HG03469 (cell line): ENCODE measurements around the gene LAPTM4A.
A peak's percentile ranks its signal among the peaks of the same experiment; 100 is the strongest.

ENCODE experiments used
- ATAC-seq: cut with Tn5 transposase; IDR thresholded peaks from one replicate; pipeline ENCODE4 v1.9.1; 2021; ENCODE audit warnings: mild to moderate bottlenecking, moderate library complexity, moderate number of reproducible peaks; ENCODE audit not compliant: unreplicated experiment

LAPTM4A gene

DNA sequence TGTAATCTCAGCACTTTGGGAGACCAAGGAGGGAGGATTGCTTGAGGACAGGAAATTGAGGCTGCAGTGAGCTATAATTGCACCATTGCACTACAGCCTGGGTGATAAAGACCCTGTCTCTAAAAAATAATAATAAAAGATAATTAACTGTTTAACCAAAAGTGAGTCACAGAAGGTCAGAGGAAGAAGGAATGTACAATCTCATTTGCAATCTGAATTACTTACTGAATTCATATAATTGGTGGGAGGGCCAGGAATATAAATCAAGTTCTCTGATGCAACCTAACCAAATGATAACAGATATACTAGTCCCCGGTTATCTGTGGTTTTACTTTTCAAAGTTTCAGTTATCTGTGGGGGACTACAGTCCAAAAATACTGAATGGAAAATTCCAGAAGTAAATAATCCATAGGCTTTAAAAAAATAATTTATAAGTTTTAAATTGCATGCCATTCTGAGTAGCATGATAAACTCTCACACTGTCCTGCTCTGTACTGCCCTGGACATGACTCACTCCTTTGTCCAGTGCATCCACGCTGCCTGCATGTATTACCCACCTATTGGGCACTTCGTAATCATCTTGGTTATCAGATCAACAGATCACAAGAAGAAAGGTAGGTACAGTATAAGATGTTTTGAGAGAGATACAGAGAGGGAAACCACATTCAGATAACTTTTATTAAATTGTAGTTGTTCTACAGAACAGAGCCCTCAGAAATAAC, 26.2 kb downstream of the LAPTM4A start:
- ATAC-seq: no peak

DNA sequence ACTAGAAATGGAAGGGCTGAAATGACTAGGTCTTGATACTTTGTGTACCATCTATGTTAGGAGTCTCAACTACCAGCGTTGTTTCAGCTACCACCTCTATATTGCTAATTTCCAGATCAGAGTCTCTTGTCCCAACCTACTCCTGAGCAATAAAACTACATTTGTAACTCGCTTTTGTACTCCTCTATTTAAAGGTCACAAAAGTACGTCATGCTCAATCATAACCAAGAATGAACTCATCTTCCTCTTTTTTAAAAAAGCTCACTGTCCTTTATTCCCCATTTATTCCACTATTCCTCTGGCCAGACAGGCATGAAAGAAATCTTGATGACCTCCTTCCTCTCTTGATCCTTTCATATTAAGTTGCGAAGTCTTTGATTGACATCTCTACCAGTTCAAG, 27.7 kb downstream of the LAPTM4A start:
- ATAC-seq: no peak

DNA sequence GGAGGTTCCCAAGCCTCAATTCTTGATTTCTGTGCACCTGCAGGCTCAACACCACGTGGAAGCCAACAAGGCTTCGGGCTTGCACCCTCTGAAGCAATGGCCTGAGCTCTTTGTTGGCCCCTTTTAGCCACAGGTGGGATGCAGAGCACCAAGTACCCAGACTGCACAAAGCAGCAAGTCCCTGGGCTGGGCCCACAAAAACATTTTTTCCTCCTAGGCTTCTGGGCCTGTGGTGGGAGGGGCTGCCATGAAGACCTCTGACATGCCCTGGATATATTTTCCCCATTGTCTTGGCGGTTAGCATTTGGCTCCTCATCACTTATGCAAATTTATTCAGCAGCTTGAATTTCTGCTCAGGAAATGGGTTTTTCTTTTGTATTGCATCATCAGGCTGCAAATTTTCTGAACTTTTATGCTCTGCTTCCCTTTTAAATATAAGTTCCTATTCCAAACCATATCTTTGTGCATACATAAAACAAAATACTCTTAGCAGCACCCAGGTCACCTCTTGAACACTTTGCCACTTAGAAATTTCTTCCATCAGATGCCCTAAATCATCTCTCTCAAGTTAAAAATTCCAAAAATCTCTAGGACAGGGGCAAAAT, 29.9 kb downstream of the LAPTM4A start:
- no peak for ATAC-seq

DNA sequence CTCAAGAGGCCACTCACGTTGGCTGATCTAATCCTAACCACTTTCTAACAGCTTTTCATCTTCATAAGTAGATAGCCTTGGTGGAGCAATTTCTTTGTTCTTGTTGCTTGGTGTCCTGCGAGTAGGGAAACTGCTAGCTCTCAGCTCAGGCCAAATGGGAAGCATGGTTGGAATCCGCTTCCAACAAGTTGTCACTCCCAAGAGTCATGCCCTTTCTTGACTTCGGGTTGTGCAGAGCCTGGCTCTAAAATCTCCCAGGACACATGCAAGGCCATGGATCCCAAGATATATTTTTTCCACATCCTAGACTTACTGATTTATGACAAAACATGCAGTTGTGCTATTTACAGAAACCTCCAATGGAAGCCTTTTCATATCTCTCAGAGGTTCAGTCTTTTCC, 31.7 kb downstream of the LAPTM4A start:
- ATAC-seq: no peak

DNA sequence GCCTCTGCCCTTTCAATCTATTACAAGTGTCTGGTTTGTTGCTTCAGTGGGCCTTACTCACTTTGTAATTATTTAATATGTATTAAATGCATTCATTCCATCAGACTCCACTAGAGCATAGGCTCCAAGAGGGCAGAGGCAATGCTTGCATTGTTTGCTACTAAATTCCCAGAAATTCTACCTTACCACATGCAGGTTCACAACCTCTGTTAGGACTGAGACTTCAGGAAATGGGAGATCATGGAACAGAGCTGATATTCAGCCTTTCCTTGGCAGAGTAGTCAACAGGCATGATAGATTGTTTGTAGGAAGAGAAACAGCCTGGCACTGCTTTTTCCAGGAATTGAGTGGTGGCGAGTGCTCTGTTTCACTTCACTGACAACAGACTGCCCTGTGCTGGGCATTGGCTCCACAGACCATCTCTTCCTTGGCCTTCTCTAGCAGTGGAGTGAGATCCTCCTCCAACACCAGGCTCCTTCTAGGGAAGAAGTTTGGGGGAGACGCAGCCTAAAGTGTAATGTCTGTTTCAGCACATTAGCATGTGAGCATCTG, 32.8 kb downstream of the LAPTM4A start:
- no peak for ATAC-seq

DNA sequence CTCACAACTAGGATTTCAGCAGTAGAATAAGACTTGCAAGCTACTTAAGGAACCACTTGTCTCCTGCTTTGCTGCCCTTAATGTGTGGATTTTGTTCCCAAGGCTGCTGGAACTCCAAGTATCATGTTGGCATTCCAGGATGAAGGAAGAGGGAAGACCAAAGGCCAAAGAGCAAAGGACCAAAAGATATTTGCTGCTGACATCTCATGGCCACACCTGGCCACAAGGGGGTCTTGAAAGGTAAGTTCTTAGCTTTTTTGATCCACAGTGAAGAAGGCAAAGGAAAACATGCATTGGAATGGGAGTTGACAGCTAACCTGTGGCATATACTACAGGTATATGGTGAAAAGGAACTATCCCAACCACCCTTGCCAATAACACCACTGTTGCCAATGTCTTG, 35.1 kb downstream of the LAPTM4A start:
- no peak for ATAC-seq

DNA sequence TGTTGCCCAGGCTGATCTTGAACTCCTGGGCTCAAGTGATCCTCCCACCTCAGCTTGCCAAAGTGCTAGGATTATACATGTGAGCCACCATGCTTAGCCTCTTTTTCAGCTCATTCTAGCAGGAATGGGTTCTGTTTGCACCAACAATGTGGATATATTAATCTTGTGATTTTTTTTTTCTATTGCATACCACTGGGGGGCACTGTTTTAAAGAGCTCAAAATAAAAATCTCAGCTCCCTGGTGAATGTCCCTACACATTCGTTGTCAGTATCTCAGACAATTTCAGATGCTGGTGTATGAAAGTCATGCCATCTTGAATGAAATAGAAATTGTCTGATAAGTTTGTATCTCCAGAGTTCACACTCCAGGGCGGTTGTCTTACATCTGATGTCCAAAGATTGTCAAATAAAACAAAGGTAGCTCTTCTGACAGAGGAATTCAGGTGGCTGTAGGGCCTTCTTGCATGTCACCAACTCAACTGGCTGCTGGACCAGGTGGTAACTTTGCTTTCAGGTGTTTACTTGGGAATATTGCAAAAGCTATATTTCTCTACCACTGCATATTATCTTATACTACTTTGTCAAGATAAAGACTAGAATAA, 35.8 kb downstream of the LAPTM4A start:
- no peak for ATAC-seq

DNA sequence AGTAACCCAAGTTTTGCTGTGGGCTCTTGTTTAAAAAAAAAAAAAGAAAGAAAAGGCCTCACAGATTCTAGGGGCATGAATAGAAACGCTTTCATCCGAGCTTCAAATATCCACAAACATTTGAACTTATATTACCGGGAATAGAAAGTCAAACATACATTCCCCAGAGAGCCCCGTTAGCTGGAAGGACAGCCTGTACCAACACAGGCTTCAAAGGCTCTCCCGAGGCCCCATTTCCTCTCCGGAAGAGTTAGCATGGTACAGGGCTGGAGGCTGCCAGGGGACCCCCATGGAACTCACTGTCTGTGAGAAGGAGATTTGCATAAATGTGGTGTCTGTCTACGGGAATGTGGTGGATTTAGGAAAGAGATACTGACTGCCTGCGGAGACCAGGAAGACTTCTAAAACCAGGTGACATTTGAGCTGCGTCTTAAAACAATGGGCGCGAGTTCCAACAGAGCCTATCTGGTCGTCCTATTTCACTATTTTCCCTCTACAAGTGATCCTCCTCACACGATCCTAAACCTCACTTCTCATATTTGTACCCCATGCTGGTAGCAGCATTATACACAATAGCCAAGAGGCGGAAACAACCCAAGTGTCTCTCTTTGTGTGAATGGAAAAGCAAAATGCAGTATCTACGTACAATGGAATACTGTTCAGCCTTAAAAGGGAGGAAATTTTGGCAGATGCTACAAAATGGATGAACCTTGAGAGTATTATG, 38.1 kb downstream of the LAPTM4A start:
- no peak for ATAC-seq

DNA sequence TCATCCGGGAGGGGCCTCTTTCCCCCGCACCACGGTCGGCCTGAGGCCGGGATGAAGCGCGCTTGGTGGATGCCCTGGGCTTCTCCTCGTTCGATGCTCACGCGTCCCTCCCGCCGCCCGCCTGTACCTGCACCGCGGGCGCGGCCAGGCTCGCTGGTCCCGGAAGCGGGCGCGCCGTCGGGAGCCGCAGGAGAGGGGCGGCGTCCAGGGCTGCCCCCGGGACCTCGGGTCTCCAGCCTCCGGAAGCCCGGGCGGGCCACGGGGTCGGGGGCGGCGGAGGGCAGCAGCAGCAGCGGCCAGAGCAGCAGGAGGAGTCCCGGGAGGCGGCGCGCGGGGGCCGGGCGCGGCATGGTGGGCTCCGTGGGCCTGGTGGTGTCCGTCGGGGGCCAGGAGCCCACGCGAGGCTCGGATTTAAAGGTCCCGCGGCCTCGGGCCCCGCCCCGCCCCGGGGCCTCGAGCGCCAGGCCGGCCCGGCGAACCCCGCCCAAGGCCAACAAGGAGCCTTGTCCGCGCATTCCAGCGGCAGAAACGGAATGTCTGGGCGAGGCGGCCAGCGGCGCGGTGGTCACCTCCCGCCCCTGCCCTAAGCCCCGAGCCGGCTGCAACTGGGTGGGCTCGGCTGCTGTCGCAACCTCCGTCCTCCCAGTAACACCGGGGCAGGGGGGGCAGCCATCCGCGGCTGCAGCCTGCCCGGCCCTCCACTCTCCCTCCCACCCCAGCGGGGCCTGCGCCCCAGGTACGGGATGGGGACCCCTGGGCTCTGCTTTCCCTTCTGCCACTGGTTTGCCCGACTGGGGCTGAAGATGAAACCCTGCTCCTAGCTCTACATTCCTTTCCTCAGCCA, 38.9 kb downstream of the LAPTM4A start, which contains the start of gene MATN3:
Gene MATN3, minus strand, starts transcription at position 387 of the 844 bp plus-strand sequence. Its CDS starts 37 bp downstream, at position 350.
- ATAC-seq: no peak

DNA sequence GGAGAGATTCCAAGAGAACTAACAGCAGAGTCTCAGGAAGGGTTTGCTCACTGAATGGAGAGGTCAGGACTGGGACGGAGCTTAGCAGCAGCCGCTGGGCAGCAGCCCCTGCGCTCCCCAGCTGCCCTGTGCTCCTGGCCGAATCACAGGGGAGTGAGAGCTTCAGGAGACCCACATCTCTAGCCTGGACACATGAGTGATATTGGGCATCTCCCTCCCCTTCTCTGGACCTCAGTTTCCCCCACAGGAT, 39.5 kb downstream of the LAPTM4A start:
- no peak for ATAC-seq

DNA sequence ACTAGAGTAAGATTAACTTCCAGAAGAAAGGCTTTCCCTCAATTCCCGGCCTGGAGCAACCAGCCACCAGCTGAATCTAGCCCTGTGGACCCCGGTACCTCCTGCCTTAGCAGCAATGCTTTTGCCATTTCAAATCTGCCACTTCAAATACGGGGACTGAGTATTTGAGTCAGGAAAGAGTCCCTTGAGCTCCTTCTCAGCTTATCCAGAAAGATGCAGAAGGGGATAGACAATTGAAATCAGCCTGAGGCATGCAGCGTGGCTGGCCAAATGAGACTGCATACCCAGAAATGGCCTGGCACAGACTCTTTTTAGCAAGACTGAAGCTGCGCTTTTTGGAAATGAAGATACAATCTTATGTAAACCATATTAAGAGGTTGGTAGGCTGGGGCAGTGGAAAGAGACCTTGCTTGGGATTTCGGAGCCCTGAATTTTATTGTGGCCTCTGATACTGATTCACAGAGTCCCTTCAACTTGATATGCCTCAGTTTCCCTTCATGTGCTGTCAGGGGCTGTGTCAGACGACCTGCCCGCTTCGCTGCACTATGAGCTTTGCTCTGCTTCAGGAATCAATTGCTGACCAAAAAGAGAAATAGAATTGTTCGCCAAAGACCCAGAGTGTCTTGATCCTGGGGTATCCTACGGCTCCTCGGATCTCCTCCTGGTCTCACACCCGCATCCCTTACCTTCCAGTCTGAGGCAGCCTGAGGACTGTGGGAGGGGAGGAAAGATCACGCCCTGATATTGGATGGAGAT, 40.0 kb downstream of the LAPTM4A start:
- no peak for ATAC-seq

DNA sequence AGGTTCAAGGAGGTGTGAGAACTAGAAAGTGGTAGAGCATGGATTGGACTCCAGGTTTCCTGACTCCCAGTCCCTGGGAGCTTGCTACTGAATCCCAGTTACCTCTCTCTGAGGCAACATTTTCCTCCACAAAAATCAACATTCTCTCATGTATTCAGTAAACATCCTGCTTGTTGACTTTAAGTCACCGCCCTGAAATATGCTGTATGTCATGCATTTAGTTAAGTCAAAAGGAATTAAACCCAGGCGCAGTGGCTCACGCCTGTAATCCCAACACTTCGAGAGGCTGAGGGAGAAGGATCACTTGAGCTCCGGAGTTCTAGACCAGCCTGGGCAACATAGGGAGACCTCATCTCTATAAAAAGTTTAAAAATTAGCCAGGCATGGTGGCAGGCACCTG, 42.7 kb downstream of the LAPTM4A start:
- ATAC-seq: no peak

DNA sequence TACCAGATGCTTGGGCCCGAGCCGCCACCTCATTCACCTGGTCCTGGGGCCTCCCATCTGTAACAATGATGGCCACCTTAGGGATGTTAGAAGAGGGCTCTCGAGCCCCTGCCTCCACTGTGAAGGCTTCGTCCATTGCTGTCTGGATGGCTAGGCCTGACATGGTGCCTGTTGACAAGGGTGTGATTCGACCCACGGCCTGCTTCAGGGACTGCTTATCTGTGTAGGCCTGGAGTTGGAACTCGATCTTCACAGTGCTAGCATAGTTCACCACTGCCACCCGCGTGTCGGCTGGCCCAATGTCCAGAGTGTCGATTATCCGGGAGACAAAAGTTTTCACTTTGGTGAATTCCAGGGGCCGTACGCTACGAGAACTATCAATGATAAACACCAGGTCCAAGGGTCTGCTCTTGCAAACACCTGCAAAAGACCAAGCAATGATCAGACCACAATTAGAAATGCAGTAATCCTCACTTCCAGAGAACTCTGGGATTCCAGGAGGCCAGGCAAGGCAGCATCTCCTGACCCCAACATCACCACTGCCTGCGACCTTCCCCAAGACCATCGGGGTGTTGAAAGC, 45.4 kb downstream of the LAPTM4A start:
- ATAC-seq: no peak

DNA sequence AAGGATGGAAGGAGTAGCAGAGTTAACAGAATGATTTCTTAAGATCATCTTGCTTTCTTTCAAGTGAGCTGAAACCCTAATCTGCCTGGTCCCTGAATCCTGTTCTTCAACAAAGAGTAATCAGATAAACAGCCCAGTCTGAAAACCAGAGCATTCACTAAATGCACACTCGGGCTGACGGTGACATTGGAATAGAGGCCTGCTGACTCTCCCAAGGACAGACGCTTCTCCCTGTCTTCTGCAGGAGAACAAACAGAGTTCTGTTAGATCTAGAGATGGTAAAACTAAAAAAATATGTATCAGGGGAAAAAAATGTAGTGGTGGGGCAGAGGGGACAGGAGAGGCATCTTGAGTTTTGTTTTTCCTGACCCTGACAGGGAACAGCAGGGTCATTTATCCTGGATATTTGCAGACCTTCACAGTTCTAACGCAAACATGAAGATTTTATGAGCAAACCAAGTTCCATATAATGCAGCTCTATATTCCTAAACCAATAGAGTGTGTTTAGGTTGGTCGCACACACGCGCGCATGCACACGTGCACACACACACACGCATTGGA, 46.3 kb downstream of the LAPTM4A start:
- ATAC-seq: no peak

DNA sequence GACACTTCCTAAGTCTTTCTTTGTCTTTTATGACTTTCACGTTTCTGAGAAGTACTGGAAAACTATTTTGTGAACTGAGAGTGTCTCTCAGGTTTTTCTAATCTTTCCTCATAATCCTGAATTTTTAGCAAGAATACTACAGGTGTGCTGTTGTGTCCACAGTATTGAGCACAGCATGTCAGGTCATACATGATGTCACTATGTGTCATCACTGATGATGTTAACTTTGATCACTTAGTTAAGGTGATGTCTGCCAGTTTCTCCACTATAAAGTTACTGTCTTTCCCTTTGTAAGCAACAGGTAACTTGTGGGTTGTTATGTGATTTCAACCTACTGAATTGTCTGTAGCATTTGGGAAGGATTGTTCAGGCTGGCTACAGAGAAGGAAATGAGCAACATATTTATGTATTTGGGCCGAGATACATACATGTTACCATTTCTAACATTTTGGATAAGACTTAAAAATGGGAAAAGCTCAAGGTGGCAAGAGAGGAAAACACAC, 50.0 kb downstream of the LAPTM4A start:
- ATAC-seq: no peak

DNA sequence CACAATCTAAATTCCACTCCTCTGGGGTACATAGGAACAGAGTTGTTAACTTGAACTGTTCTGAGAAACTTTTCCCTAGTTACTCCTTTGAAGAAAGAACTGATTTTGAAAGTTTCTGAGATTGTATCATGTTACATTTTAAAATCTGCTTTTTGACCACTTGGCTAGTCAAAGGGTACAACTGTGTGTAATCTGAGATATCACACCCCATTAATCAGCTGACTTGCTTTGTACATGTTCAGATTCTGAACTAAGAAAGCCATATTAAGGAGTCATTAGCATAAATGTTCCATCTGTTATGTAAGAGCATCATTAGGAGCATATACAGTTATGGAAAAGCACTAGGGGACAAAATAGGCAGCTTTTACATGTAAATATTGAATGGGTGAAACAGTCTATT, 57.7 kb downstream of the LAPTM4A start:
- ATAC-seq: no peak

DNA sequence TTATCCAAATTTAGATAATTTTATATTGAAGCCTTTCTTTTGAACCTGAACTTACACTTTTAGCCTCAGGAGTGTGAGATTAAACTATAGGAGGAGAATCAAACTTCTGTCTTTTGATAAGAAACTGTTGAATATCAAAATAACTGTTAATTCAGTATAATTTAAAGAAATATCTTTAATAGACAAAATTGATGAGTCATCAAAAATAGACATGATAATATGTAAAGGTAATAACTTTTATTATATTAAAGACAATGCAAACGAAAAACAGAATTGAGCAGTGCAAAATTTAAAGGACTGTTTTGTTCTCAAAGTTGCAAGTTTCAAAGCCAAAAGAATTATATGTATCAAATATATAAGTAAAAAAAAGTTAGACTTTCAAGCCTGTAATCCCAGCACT, 59.5 kb downstream of the LAPTM4A start:
- no peak for ATAC-seq

DNA sequence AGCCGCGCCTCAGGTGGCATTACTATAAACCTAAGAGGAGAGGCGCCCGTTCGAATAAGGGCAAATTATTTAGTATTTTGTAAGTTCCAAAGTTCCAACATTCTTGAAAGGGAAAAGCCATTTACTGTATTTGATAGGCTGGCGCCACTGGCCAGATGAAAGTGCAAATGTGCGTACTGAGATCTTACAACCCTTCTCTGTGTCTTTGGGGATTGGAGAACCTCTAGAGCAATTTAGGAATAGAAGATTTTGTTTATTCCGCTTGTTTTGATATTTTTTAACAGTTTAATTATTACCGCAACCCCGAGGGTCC, 61.1 kb downstream of the LAPTM4A start:
- ATAC-seq: no peak

DNA sequence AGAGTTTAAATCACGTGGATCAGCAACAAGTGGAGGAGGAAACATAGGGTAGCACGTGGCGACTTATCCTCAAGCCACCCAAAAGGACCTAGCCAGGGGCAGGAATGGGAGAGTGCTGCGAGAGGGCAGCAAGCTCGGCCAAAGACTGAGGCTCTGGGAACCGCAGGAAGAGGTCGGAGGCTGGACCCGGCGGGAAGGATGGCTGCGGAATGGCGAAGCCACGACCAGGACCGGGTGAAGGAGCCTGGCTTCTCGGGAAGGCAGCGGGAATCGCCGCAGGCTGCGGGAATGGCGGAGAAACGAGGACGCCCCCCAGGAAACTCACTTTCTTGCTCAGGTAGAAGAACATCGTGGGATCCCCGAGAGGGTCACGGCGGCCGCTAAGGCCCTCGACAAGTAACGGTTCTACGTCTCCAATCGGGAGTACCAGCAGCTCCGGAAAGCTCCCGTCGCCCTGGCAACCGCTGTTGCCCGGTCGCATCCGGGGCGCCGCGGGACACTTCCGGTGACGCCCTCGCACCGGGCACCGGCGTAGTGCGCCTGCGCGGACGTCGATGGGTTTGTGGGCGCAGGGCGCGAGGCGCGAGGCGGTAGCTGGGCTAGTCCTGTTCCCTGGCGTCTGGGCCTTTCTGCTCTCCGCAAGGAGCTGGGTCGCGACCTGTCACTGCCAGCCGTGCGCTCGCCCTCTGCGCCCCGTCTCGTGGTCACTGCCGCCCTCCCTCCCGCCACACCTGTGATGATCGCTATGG, 61.6 kb downstream of the LAPTM4A start, which contains the start of gene WDR35:
Gene WDR35, minus strand, starts transcription at position 439 of the 749 bp plus-strand sequence. Its CDS starts 90 bp downstream, at position 349.
- peak; percentile 81 for ATAC-seq
